ENCODE measurements around the gene VWA5B1.

The VWA5B1 gene

GRCh38 chr1:20390589-20391331 lies 100.1 kb downstream of the VWA5B1 start:
- no peak for DNase-seq (ENCODE audit: low read depth in 2 of 2)

DNA sequence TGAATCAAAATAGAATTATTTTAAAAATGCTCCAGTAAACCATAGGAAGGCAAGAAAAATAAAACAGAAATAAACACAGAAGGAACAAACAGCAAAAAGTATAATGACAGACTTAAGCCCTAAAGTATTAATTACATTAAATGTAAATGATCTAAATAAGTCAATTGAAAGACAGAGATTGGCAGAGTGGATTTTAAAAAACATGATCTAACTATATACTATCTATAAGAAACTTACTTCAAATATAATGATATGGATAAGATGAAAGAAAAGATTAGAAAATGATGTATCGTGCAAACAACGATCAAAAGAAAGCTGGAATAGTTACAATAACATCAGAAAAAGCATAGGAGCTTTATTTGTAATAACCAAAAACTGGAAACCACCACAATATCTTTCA lies 104.6 kb downstream of the VWA5B1 start:
- DNase-seq (ENCODE audit: low read depth in 2 of 2): no peak

GRCh38 chr1:20398744-20399143 lies 108.1 kb downstream of the VWA5B1 start:
- no peak for DNase-seq (ENCODE audit: low read depth in 2 of 2)

DNA sequence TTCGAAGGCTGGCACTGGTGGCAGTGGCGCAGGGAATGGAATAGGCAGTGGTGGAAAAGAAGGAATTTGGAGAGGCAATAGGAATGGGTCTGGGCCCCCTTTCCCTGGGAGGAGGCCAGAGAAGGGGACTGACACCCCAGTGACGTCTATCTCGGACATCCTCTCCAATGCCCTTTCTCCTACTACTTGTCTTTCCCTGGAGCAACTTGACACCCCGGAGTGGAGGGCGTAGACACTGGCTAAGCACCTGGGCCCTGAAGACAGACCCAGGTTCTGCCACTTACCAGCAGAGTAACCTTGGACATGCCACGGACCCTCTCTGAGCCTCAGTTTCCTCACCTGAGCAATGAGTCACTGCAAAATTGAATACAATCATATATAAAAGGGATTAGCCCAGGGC lies 108.5 kb downstream of the VWA5B1 start:
- DNase-seq (ENCODE audit: low read depth in 2 of 2): no peak

DNA sequence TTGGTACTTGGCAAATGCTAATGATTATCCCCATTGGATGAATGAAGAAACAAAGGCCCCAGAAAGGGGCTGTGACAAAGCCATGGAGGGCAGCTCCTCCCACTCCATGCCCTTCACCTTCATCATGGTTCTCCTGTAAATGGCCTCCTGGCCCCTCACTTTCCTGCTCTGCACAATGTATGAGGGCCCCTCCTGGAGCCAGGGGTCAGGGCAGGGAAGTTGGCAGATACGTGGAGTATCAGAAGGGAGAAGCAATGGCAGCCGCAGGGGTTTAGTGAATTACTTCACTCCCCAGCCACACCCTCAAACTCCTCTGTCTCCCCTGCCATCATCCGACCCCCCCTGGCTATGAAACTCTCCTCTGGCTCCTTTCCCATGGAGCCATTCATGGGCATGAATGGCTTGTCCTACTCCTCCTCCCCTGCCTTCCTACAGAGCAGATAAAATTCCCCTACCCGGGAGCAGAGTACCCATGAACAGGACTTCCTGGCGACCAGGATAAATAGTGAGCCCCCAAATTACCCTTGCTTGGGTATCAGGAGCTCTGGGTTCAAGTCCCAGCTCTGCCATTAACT lies 109.0 kb downstream of the VWA5B1 start:
- no peak for DNase-seq (ENCODE audit: low read depth in 2 of 2)

GRCh38 chr1:20400341-20401177 lies 109.9 kb downstream of the VWA5B1 start:
- no peak for DNase-seq (ENCODE audit: low read depth in 2 of 2)

DNA sequence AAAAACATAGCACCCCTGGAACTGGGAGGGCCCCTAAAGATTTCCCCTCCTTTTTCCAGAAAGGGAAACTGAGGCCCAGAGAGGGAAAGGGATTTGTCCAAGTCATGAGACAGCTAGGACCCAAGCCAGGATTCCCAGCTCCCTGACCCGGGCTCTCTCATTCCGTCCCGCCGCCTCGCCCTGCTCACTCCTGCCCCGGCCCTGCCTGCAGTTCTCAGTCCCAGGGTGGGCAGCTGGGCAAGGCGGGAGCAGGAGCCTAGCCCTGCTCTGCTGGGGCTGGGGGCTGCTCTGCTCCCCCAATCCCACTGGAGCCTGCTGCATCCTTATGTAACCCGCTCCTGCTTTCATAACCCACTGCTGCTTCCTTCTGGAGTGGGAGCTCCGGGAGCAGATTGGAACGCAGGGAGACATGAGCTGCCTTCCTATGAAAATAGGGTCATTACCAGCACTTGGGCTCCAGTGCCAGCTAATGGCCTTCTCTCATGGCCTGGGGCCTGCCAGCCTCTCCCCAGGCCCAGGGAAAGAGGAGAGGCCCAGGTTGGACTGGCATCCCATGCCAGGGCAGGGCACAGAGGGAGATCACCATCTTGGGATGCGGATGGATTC lies 110.8 kb downstream of the VWA5B1 start:
- no peak for DNase-seq (ENCODE audit: low read depth in 2 of 2)

- DNase-seq (ENCODE audit: low read depth in 2 of 2): no peak
These were observed 112.1 kb downstream of the VWA5B1 start for GRCh38 chr1:20402585-20403422.

DNA sequence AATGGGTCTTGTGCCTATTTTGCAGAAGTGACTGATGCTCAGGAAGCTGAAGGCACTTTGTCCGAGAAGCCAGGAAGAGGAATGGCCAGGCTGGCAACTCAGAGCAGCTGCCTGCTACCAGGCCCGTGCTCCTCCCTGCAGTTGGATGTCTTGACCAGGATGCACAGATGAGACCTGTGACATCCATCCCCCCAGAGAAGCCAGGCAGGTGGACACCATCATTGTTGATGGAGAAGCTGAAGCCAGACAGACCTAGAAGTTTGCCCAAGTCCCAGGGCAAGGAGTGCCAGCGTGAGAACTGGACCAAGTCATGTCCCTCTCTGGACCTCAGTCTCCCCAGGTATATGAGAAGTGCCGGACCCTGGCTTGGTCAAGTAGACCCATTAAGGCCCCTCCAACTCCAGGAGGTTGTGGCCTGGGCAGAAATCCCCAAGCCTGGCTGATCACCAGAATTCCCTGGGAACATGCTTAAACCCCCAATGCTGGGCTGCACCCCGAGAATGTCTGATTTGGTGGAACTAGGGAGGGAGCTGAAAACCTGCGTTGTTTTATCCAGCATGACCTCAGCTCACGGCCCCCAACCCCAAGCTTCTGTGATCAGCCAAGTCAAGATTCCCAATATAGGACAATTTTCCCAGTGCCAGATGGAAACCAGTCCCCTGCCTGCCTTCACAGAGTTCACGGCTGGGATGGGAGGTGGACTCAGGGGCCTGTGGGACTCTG lies 112.9 kb downstream of the VWA5B1 start:
- DNase-seq (ENCODE audit: low read depth in 2 of 2): no peak

DNA sequence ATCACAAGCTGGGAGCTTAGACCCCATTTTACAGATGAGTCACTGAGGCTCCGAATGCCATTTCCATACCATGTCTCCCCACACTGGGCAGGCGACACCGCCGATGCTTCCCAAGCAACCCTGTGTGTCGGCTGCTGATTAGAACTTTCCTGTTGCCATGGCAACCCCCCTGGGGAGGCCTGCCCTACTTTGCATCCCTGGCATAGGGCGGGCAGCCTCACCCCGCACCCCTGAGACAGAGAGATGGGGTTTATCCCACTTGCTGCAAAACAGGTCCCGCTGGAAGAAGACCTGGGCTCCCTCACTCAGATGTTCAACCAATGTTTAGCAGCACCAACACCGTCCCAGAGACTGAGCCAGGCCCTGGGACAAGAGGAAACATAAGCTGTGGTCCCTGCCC lies 113.8 kb downstream of the VWA5B1 start:
- no peak for DNase-seq (ENCODE audit: low read depth in 2 of 2)

All from stimulated activated CD4-positive, alpha-beta T cell treated with anti-CD3 and anti-CD28 coated beads, Interleukin-15, amount 100 ng/mL, for 48 hours (primary cell).